Liver (tissue), 3 donors: Measurements from ENCODE around the gene BTLA.
"Not testable (repeated sequence)": the region's sequence is repeated elsewhere in the genome, so short reads cannot be mapped to it uniquely, and the experiment has no call there.

Experiments used
- ATF3 ChIP-seq: IDR thresholded peaks from 2 replicates; pipeline ENCODE4 v1.6.1; 2016; ENCODE audit warnings: antibody characterized with exemption
- CTCF ChIP-seq: fragments of 150-350 bp; IDR thresholded peaks from 2 replicates; pipeline ENCODE4 v1.5.1; 2017; ENCODE audit warnings: improper control_type of control experiment, low read depth, low read length; ENCODE audit not compliant: missing input control
- JUND ChIP-seq, 2 donors: IDR thresholded peaks; 2 replicates each; pipeline ENCODE4 v1.6.1; 2016; ENCODE audit warnings: antibody characterized with exemption in 2 of 2
- MAX ChIP-seq: IDR thresholded peaks from 2 replicates; pipeline ENCODE4 v1.6.1; 2016; ENCODE audit warnings: antibody characterized with exemption
- RXRA ChIP-seq, 2 donors: IDR thresholded peaks; 2 replicates each; pipeline ENCODE4 v1.6.1; 2017 to 2018; ENCODE audit warnings: antibody characterized with exemption in 2 of 2, mild to moderate bottlenecking in 1 of 2
- SP1 ChIP-seq: IDR thresholded peaks from 2 replicates; pipeline ENCODE4 v1.6.1; 2018; ENCODE audit warnings: antibody characterized with exemption, mild to moderate bottlenecking
- TAF1 ChIP-seq: conservative IDR thresholded peaks from 2 replicates; pipeline ENCODE4 v1.6.1; 2016; ENCODE audit warnings: antibody characterized with exemption, mild to moderate bottlenecking
- YY1 ChIP-seq: IDR thresholded peaks from 2 replicates; pipeline ENCODE4 v1.6.1; 2016; ENCODE audit warnings: antibody characterized with exemption, mild to moderate bottlenecking
- ZBTB33 ChIP-seq: IDR thresholded peaks from 2 replicates; pipeline ENCODE4 v1.6.1; 2016; ENCODE audit warnings: antibody characterized with exemption
- donor health status: healthy.
- donor health status: healthy.

GRCh38 chr3:112422921-112423320, 76.4 kb downstream of the BTLA start:
- not testable (repeated sequence) for TF ChIP-seq YY1; CTCF; SP1; TAF1; MAX; ATF3; JUND (IDR thresholded peaks at IDR 0.05); ZBTB33; RXRA (IDR thresholded peaks at IDR 0.05)
